ENCODE measurements around the gene TNFRSF6B.

The TNFRSF6B gene

DNA sequence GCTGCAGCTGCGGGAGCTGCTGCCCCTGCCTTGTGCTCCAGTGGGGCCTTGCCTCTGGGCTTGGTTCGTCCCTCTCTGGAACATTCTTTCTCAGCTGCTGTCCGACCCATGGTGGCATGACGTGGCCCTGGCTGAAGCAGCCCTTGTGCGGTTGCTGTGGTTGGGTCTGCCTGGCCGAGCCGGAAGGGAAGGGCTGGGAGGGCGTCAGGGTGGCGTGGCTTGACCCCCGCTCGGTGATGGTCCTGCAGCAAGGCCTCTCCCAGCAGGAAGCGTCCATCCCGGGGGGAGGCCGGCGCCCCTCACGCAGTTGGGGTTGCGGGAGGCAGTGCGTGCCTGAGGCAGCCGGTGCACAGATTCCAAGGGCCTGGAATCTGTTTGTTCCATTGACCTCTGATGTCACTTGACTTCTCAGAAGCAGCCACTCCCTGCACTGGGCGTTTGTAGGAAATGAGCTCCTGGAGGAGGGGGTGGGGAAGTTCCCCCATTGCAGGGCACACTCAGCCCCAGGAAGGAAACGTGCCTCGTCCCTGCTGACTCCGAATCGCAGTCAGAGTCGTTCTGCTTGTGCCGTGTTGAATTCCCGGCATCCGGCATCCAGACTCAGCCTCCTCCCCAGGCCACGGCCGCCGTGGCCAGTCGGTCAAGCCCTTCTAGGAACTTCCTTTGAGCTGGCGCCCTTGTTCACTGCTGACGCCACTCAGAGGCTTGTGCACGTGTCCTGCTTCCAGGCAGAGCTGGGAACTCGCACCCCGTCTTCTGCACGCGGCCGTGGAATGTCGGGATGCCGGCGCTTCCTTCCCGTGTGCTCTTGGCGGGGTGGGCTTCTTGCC lies 9.7 kb upstream of the TNFRSF6B start:
- peak; percentile 58 to 72 for DNase-seq

DNA sequence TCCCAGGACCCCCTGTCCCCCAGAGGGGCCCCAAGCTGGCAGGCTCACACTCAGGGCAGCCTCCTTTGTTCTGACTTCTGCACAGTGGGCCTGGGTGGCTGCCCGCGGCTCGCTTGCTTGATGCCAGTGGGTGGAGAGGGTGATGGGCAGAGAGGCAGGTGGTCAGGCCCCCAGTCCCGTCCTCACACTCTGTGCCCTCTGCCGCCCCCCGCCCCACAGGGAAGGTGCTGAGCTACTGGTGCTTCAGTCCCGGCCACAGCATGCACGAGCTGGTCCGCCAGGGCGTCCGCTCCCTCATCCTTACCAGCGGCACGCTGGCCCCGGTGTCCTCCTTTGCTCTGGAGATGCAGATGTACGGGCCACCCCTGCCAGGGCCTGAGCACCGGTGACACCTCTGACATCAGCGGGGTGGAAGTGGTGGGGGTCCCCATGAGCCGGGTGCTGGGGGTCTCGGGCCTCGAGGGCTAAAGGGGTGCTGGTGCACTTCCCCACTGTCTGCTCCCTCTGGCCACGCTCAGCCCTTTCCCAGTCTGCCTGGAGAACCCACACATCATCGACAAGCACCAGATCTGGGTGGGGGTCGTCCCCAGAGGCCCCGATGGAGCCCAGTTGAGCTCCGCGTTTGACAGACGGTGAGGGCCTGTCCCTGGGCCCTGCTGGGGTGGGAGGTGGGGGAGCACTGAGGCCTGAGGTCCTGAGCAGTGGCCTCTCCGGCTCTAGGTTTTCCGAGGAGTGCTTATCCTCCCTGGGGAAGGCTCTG lies 8.9 kb upstream of the TNFRSF6B start:
- DNase-seq = no peak

DNA sequence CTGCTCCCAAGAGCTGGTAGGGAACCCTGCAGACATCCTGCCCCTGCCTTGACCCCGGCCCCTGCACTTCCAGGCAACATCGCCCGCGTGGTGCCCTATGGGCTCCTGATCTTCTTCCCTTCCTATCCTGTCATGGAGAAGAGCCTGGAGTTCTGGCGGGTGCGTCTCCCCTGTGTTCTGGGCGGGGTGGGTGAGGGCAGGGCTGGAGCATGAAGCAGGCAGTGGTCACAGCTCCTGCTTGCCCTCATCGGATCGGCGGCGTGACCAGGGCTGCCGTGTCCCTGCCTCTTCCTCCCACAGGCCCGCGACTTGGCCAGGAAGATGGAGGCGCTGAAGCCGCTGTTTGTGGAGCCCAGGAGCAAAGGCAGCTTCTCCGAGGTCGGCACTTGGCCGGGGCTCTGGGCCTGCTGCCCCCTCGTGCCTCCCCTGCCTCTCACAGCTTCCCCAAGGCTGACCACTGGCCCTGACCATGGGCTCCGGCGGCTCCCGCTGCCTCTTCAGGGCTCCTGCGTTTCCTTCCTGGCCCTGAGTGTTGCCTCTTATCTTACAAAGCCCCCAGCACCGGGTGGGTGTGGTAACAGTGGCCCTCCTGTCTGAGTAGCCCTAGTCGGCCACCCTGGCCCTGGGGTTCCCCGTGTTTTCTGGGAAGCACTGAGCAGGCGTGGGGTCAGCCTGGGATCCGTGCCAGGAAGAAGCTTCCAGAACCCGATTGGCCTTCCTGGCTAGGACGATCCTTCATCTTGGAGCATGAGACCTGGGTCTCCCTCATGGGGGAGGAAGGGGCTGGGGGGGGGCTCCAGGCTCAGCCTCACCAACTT lies 8.0 kb upstream of the TNFRSF6B start:
- no peak for DNase-seq

DNA sequence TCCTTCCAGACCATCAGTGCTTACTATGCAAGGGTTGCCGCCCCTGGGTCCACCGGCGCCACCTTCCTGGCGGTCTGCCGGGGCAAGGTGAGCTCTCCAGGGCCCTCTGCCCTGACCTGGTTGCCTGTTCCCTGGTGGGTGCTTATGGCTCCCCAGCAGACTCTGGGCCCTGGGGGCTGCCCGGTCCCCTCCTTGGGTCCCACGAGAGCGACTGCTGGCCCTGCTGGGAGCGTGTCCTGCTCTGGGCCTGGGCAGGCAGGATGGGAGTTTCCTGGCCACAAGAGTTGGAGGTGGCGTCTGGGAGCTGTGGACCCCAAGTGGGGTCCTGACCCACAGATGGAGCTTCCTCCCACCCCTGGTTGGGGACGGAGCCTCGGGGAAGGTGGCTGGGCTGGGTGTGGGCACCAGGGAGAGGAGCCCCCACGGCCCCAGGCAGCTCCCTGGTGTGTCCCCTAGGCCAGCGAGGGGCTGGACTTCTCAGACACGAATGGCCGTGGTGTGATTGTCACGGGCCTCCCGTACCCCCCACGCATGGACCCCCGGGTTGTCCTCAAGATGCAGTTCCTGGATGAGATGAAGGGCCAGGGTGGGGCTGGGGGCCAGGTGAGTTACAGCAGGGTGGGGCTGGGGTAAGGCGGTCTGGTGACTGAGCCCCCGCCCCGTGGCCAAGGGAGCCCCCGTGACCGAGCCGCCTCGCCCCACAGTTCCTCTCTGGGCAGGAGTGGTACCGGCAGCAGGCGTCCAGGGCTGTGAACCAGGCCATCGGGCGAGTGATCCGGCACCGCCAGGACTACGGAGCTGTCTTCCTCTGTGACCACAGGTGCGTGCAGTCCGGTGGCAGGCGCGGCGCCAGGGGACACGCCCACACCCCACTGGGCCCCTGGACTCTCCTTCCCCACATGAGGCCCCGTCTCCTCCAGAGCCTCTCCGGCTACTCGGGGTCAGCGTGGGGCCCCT lies 7.1 kb upstream of the TNFRSF6B start:
- DNase-seq = no peak

DNA sequence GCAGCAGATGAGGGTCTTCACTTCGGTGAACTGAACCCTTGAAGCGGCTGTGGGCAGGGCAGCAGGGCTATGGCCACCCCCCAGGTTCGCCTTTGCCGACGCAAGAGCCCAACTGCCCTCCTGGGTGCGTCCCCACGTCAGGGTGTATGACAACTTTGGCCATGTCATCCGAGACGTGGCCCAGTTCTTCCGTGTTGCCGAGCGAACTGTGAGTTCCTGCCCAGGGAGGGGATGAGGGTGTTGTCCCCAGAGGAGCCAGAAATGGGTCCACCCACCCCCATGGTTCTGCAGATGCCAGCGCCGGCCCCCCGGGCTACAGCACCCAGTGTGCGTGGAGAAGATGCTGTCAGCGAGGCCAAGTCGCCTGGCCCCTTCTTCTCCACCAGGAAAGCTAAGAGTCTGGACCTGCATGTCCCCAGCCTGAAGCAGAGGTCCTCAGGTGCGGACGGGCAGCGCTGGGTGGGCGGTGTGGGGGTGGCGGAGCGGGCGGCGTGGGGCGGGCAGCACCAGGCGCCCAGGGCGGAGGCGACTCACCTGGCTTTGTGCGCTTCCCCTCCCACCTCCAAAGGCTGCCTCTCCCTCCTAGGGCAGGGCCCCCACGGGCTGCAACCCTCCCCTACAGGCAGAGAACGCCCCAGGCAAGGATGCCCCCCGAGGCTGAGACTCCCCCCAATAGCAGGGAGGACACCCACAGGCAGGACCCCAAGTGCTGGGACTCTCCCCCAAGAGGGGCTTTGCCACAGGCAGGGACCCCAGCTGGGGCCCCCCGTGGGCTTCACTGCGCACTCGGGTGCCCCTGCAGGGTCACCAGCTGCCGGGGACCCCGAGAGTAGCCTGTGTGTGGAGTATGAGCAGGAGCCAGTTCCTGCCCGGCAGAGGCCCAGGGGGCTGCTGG lies 6.2 kb upstream of the TNFRSF6B start:
- DNase-seq = no peak

DNA sequence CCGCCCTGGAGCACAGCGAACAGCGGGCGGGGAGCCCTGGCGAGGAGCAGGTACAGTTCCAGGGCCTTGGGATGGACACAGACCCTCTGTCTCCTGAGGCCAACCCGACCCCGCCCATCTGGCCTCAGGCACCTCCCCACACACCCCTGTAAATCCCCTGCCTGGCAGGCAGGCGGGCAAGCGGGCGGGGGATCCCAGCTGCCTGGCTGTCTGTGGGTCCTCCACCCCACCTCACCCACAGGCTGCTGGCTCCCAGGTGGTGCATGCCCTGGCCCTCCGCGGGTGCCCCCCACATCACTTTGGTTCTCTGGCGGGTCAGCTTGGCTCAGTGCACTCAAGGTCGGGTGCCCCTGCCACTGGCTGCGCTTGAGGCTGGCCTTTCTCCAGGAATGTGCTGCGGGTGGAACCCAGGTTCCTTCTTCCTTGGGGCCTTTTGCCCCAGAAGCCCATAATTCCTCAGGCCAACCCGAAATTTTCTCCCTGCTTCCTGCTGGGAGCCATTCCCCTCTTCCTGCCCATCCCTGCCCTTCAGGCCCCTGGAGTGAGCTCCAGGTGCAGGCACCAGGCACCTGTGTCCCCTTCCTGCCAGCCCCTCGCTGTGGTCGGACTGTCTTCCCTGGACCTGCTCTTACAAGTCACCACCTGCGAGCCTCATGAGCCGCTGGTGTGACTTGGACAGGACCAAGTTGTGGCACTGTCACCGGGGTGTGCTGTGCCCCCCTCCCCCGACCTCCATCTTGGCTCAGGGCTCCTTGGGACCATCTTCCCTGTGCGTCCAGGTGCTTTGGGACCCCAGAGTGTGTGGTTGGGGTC lies 5.3 kb upstream of the TNFRSF6B start:
- no peak for DNase-seq

DNA sequence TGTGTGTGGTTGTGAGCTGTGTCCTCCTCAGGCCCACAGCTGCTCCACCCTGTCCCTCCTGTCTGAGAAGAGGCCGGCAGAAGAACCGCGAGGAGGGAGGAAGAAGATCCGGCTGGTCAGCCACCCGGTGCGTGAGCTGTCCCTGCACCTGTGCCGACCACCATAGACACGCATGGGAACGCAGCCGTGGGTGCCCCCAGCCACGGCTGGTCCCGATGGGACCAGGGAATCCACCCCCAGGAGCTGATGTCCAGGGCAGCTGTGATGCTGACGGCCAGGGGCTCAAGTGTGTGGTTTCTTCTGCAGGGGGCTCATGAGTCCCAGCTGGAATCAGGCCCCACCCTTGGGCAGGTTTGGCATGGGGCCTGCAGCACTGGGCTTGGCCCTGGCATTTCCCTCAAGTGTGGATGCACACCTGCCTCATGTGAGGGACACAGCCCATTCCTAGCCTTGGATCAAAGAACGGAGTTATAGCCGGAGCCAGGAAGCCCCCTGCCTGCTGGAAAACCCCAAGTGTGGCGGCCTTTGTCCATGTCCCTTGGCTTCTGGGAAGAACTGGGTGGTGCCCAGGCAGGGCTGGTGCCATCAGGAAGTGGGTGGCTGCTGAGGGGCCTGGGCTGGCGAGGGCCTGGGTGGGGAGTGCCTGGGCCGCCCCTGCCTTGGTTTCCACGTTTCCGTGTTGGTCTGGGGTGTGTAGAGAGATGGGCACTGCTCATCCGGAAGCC lies 4.6 kb upstream of the TNFRSF6B start:
- DNase-seq = no peak

DNA sequence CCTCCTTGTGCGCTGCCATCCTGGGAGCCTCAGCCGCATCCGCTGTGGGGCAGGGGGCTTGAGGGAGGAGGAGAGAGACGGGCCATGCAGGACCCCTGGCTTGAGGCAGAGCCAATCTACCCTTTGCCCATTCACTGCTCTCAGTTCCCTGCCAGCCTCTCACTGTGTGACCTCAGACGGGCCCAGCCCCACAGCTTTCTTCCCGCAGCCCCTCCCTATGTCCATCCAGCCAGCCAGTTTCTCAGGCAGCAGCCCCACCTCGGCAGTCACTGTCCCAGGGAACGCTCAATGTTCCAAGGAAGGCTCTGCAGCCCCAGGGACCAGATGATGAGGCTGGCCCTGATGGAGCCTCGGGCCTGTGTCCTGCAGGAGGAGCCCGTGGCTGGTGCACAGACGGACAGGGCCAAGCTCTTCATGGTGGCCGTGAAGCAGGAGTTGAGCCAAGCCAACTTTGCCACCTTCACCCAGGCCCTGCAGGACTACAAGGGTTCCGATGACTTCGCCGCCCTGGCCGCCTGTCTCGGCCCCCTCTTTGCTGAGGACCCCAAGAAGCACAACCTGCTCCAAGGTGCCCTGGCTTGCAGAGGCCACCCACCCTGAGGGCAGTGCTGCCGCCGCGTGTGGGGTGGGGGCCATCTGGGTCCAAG lies 3.9 kb upstream of the TNFRSF6B start:
- no peak for DNase-seq

DNA sequence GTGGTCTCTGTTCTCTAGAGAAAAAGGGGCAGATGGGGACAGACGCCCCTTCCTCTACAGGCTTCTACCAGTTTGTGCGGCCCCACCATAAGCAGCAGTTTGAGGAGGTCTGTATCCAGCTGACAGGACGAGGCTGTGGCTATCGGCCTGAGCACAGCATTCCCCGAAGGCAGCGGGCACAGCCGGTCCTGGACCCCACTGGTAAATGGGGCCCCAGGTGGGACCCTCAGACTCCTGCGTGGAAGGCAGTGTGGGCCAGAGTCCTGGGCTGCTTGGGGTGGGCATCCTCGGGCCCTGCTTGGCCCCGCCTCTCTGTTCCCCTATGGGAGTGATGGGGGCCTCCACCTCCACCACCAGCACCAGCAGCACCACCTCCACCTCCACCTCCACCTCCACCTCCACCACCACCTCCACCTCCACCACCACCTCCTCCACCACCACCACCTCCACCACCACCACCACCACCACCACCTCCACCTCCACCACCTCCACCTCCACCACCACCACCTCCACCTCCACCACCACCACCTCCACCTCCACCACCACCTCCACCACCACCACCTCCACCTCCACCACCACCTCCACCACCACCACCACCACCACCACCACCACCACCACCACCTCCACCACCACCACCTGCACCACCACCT lies 3.2 kb upstream of the TNFRSF6B start:
- DNase-seq = no peak

DNA sequence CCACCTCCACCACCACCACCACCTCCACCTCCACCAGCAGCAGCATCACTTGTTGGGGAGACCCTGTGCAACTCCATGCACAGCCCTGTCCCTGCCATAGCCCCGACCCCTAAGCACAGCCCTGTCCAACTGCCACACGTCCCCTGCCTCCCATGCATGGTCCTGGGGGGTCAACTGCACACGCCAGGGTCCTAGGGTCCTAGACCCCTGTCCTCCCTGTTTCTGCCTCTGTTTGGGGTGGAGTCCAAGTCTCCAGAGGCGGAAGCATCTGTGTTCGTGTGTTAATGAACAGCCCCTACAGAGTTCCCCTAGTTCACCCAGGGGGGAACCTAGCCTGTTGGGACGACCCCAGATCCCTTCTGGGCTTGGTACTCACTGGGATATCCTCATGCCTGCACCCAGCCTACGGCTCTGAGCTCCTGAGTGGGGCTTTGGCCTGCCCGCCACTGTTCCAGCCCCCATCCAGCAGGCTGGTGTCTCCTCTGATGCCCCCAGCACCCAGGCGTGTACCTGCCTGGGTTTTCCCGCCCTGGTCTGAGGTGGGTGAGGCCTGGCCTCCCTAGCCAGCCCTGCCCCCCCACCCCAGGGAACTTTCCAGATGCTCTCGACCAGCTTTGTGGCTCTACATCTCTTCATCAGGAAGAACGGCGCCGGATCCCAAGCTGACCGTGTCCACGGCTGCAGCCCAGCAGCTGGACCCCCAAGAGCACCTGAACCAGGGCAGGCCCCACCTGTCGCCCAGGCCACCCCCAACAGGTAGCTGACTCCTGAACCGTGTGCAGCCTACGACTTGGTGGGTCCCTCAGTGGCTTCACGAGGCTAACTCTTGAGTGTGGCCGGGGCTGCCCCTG lies 2.5 kb upstream of the TNFRSF6B start:
- DNase-seq = no peak

DNA sequence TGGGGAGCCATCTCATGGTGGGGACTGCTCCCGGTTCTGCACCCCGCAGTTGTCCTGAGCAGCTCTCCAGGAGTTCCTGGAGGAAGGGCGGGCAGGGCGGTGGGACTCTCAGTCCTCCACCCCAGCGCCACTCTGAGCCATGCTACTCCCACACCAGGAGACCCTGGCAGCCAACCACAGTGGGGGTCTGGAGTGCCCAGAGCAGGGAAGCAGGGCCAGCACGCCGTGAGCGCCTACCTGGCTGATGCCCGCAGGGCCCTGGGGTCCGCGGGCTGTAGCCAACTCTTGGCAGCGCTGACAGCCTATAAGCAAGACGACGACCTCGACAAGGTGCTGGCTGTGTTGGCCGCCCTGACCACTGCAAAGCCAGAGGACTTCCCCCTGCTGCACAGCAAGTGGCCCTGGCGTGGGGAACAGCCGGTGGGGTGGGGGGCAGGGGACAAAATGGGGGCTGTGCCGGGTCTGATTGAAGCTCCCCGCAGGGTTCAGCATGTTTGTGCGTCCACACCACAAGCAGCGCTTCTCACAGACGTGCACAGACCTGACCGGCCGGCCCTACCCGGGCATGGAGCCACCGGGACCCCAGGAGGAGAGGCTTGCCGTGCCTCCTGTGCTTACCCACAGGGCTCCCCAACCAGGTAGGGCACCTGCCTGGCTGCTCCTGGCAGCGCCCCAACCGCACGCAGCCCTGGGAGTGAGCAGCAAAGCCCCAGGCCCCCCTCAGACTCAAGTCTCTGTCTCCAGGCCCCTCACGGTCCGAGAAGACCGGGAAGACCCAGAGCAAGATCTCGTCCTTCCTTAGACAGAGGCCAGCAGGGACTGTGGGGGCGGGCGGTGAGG lies 1.6 kb upstream of the TNFRSF6B start:
- no peak for DNase-seq

DNA sequence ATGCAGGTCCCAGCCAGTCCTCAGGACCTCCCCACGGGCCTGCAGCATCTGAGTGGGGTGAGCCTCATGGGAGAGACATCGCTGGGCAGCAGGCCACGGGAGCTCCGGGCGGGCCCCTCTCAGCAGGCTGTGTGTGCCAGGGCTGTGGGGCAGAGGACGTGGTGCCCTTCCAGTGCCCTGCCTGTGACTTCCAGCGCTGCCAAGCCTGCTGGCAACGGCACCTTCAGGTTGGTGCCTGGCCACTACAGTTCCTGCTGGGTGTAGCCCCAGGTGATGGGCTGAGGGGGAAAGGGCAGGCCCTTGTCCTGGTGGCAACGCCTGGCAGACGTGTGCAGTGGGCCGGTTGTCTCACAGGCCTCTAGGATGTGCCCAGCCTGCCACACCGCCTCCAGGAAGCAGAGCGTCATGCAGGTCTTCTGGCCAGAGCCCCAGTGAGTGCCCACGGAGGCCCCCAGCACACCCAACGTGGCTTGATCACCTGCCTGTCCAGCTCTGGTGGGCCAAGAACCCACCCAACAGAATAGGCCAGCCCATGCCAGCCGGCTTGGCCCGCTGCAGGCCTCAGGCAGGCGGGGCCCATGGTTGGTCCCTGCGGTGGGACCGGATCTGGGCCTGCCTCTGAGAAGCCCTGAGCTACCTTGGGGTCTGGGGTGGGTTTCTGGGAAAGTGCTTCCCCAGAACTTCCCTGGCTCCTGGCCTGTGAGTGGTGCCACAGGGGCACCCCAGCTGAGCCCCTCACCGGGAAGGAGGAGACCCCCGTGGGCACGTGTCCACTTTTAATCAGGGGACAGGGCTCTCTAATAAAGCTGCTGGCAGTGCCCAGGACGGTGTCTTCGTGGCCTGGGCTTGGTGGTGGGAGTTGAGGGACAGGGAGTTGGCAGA lies 787 bp upstream of the TNFRSF6B start:
- DNase-seq = no peak

DNA sequence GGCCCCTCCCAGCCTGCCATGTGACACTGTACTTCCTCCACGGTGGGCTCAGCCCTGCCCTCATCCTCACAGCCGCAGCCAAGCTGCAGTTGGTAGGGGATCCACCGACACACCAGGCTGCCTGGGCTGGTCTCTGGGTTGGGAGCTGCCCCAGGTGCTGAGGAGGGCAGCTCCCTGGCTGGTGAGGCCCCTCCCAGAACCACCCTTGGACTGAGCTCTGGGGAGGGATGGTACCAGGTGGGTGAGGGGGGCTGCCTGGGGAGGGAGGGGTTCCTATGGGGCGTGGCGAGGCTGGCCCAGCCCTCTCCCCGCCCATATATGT lies 185 bp upstream of the TNFRSF6B start:
- peak; percentile 29 to 39 for DNase-seq

DNA sequence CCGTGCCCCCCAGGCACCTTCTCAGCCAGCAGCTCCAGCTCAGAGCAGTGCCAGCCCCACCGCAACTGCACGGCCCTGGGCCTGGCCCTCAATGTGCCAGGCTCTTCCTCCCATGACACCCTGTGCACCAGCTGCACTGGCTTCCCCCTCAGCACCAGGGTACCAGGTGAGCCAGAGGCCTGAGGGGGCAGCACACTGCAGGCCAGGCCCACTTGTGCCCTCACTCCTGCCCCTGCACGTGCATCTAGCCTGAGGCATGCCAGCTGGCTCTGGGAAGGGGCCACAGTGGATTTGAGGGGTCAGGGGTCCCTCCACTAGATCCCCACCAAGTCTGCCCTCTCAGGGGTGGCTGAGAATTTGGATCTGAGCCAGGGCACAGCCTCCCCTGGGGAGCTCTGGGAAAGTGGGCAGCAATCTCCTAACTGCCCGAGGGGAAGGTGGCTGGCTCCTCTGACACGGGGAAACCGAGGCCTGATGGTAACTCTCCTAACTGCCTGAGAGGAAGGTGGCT lies 960 bp downstream of the TNFRSF6B start:
- no peak for DNase-seq

DNA sequence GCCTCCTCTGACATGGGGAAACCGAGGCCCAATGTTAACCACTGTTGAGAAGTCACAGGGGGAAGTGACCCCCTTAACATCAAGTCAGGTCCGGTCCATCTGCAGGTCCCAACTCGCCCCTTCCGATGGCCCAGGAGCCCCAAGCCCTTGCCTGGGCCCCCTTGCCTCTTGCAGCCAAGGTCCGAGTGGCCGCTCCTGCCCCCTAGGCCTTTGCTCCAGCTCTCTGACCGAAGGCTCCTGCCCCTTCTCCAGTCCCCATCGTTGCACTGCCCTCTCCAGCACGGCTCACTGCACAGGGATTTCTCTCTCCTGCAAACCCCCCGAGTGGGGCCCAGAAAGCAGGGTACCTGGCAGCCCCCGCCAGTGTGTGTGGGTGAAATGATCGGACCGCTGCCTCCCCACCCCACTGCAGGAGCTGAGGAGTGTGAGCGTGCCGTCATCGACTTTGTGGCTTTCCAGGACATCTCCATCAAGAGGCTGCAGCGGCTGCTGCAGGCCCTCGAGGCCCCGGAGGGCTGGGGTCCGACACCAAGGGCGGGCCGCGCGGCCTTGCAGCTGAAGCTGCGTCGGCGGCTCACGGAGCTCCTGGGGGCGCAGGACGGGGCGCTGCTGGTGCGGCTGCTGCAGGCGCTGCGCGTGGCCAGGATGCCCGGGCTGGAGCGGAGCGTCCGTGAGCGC lies 1.6 kb downstream of the TNFRSF6B start:
- DNase-seq = no peak
